ENCODE measurements around the gene ACP5.

ACP5 gene

DNA sequence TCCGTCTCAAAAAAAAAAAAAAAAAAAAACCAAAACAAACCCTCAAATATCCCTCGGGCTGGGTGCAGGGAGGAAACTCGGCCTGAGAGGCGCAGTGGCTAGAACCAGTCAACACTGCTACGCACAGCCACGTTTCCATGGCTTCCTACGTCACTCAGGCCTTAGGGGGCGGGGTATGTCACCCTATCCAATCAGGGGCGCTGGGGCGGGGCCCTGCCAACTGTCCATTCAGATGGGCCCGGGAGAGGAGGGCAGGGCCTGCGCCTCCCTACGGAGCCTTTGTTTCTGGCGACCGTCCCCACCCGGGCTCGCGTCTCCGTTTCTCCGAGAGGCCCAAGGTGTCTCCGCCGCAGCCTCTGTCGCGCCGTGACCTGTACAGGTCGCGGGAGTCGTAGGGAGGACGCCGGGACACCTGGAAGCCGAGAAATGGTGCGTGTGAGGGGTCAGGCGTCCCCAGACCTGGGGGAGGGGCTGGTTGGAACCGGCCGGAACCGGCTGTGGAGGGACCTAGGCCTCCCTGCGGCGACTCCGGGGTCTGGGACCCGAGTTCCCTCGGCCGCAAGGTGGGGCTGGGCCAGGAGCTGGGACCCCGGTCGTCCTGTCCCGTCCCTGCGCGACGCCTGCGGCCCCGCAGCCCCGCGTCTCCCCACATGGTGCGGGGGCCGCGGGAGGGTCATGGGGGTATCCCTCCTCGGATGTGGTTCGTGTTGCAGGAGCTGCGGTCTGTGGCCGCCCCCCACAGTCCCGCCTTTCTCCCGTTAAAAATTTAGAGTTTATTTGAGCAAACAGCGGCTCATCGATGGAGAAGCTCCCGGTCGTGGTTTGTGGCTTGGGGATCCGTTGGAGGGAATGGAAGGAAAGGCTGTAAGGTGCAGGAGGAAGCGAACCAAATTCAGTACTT is 20.0 kb upstream of the ACP5 start, which contains the start of gene ZNF627:
Gene ZNF627, plus strand, starts transcription at position 282 of the 901 bp plus-strand sequence. Its CDS starts 145 bp downstream, at position 427.
- Histone ChIP-seq H3K4ac (ENCODE audit: low read depth in 1 of 2, low read length in 2 of 2) (peak within 1 kb of the TSS; percentile 97 to 99), H2BK5ac (ENCODE audit: low read depth, low read length, poor library complexity, severe bottlenecking) (peak within 1 kb of the TSS; percentile 74), H3K27ac (ENCODE audit: low read length, poor library complexity, severe bottlenecking) (peak within 1 kb of the TSS; percentile 74)

DNA sequence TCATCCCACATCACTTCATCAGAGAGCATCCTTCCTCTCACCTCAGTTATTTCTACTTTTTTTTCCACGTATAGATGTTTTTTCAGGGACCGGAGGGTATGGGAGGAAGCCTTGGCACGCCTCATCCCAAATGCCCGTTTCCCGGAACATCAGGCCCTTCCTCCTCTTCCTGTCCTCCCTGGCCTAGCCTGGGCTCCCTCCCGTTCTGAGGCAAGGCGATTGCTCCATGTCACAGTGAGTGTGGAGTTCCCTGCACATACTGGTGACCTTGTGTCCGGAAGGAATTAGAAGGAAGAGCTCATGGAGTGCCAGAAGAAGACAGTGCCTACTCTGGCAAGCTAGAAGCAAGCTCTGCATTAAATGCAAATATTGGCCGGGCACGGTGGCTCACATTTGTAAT is 18.7 kb upstream of the ACP5 start:
- Histone ChIP-seq H2AFZ (ENCODE audit: low read depth, low read length) (no peak overlapping the region), H4K91ac (ENCODE audit: low read length) (peak overlapping the region; percentile 52), H3K36me3 (ENCODE audit: control insufficient read depth in 1 of 2, insufficient read depth in 2 of 2, low read depth in 1 of 2, low read length in 2 of 2) (peaks cover 3 to 10% of the 10 kb centered on the region in 2 experiments), H3K23ac (ENCODE audit: low read length in 2 of 2) (no peak overlapping the region), H4K8ac (ENCODE audit: low read length) (peak overlapping the region; percentile 24), H3K9ac (ENCODE audit: low read length) (no peak overlapping the region), H3K4me1 (ENCODE audit: control insufficient read depth, insufficient read depth, low read depth, low read length) (peaks cover 6% of the 10 kb centered on the region), H2BK120ac (ENCODE audit: low read depth, low read length) (no peak overlapping the region), H3K18ac (ENCODE audit: low read depth in 1 of 2, low read length in 2 of 2) (no peak overlapping the region), H3K79me1 (replicated peaks; ENCODE audit: low read length, poor library complexity, severe bottlenecking) (no peaks in the 10 kb centered on the region), H3K14ac (ENCODE audit: low read length in 2 of 2) (no peak overlapping the region), H3K4me2 (ENCODE audit: low read length, poor library complexity, severe bottlenecking) (no peak overlapping the region), H2BK5ac (ENCODE audit: low read depth, low read length, poor library complexity, severe bottlenecking) (no peak overlapping the region), H3K4ac (ENCODE audit: low read depth in 1 of 2, low read length in 2 of 2) (no peak overlapping the region), H3K27ac (ENCODE audit: low read length, poor library complexity, severe bottlenecking) (no peak overlapping the region), H3K27me3 (ENCODE audit: control insufficient read depth in 1 of 2, insufficient read depth in 1 of 2, low read length in 2 of 2) (no peaks in the 10 kb centered on the region), H2BK15ac (ENCODE audit: low read depth, poor library complexity, severe bottlenecking) (no peak overlapping the region), H3K9me3 (ENCODE audit: control insufficient read depth, low read length) (no peaks in the 10 kb centered on the region), H2AK5ac (ENCODE audit: low read length, severe bottlenecking) (no peak overlapping the region), H3K4me3 (ENCODE audit: insufficient read depth in 1 of 2, low read depth in 1 of 2, low read length in 2 of 2) (no peak overlapping the region), H2BK12ac (ENCODE audit: low read length in 2 of 2) (peak overlapping the region in 1 of 2 experiments; percentile 32)
- WGBS, result 99% methylated on average over 10 of the region's 10 CpGs
- no peak for DNase-seq

More for the DNA sequence above, 20.0 kb upstream of the ACP5 start, which contains the start of gene ZNF627:
- peak within 1 kb of the TSS; percentile 81 to 95 for H3K18ac ChIP-seq (ENCODE audit: low read depth in 1 of 2, low read length in 2 of 2)
- H3K14ac ChIP-seq (ENCODE audit: low read length in 2 of 2), result peak within 1 kb of the TSS in 1 of 2 experiments; percentile 94
- H4K91ac ChIP-seq (ENCODE audit: low read length), result peak within 1 kb of the TSS; percentile 98
- peaks cover 6% of the 10 kb centered on the region for H3K4me1 ChIP-seq (ENCODE audit: control insufficient read depth, insufficient read depth, low read depth, low read length)
- H3K4me2 ChIP-seq (ENCODE audit: low read length, poor library complexity, severe bottlenecking), result peak within 1 kb of the TSS; percentile 87
- H4K8ac ChIP-seq (ENCODE audit: low read length), result peak within 1 kb of the TSS; percentile 93
- peak within 1 kb of the TSS; percentile 83 for H2AFZ ChIP-seq (ENCODE audit: low read depth, low read length)
- under 1% methylated on average over 67 of the region's 67 CpGs for WGBS
- H3K9me3 ChIP-seq (ENCODE audit: control insufficient read depth, low read length), result no peaks in the 10 kb centered on the region
- peaks cover 6 to 16% of the 10 kb centered on the region in 2 experiments for H3K36me3 ChIP-seq (ENCODE audit: control insufficient read depth in 1 of 2, insufficient read depth in 2 of 2, low read depth in 1 of 2, low read length in 2 of 2)
- H3K4me3 ChIP-seq (ENCODE audit: insufficient read depth in 1 of 2, low read depth in 1 of 2, low read length in 2 of 2), result peak within 1 kb of the TSS; percentile 83 to 89
- peak within 1 kb of the TSS; percentile 65 for H2BK120ac ChIP-seq (ENCODE audit: low read depth, low read length)
- H3K79me1 ChIP-seq (replicated peaks; ENCODE audit: low read length, poor library complexity, severe bottlenecking), result peaks cover 1% of the 10 kb centered on the region
- no peak within 1 kb of the TSS for H2BK15ac ChIP-seq (ENCODE audit: low read depth, poor library complexity, severe bottlenecking)
- H3K23ac ChIP-seq (ENCODE audit: low read length in 2 of 2), result peak within 1 kb of the TSS in 1 of 2 experiments; percentile 2
- peak within 1 kb of the TSS; percentile 97 for H3K9ac ChIP-seq (ENCODE audit: low read length)
- peak; percentile 99 for DNase-seq
- peak within 1 kb of the TSS; percentile 84 for H2AK5ac ChIP-seq (ENCODE audit: low read length, severe bottlenecking)
- H2BK12ac ChIP-seq (ENCODE audit: low read length in 2 of 2), result peak within 1 kb of the TSS; percentile 32 to 66
- no peaks in the 10 kb centered on the region for H3K27me3 ChIP-seq (ENCODE audit: control insufficient read depth in 1 of 2, insufficient read depth in 1 of 2, low read length in 2 of 2)

DNA sequence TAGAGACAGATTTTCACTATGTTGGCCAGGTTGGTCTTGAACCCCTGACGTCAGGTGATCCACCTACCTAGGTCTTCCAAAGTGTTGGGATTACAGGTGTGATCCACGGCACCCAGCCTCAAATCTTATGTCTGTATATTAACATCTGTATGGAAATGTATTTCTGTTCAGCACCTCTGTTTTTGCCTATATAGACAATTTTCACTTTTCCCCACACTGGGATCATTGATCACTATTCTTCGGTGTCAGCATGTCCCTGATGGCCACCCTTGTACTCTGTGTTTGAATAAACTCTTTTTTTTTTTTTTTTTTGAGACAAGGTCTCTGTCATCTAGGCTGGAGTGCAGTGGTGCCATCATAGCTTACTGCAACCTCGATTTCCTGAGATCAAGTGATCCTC is 16.6 kb upstream of the ACP5 start:
- Histone ChIP-seq H2BK120ac (ENCODE audit: low read depth, low read length) (no peak overlapping the region), H3K18ac (ENCODE audit: low read depth in 1 of 2, low read length in 2 of 2) (no peak overlapping the region), H2BK5ac (ENCODE audit: low read depth, low read length, poor library complexity, severe bottlenecking) (no peak overlapping the region), H3K36me3 (ENCODE audit: control insufficient read depth in 1 of 2, insufficient read depth in 2 of 2, low read depth in 1 of 2, low read length in 2 of 2) (peaks cover 3% of the 10 kb centered on the region in 2 experiments), H2AFZ (ENCODE audit: low read depth, low read length) (no peak overlapping the region), H3K4ac (ENCODE audit: low read depth in 1 of 2, low read length in 2 of 2) (no peak overlapping the region), H3K27me3 (ENCODE audit: control insufficient read depth in 1 of 2, insufficient read depth in 1 of 2, low read length in 2 of 2) (no peaks in the 10 kb centered on the region), H3K4me1 (ENCODE audit: control insufficient read depth, insufficient read depth, low read depth, low read length) (peaks cover 4% of the 10 kb centered on the region), H2BK12ac (ENCODE audit: low read length in 2 of 2) (no peak overlapping the region), H3K23ac (ENCODE audit: low read length in 2 of 2) (no peak overlapping the region), H3K4me2 (ENCODE audit: low read length, poor library complexity, severe bottlenecking) (no peak overlapping the region), H3K79me1 (replicated peaks; ENCODE audit: low read length, poor library complexity, severe bottlenecking) (no peaks in the 10 kb centered on the region), H3K14ac (ENCODE audit: low read length in 2 of 2) (no peak overlapping the region), H2BK15ac (ENCODE audit: low read depth, poor library complexity, severe bottlenecking) (no peak overlapping the region), H3K9me3 (ENCODE audit: control insufficient read depth, low read length) (no peaks in the 10 kb centered on the region), H3K27ac (ENCODE audit: low read length, poor library complexity, severe bottlenecking) (no peak overlapping the region), H3K9ac (ENCODE audit: low read length) (no peak overlapping the region), H3K4me3 (ENCODE audit: insufficient read depth in 1 of 2, low read depth in 1 of 2, low read length in 2 of 2) (no peak overlapping the region), H4K8ac (ENCODE audit: low read length) (no peak overlapping the region), H2AK5ac (ENCODE audit: low read length, severe bottlenecking) (no peak overlapping the region), H4K91ac (ENCODE audit: low read length) (no peak overlapping the region)
- 100% methylated on average over 2 of the region's 4 CpGs for WGBS
- no peak for DNase-seq

DNA sequence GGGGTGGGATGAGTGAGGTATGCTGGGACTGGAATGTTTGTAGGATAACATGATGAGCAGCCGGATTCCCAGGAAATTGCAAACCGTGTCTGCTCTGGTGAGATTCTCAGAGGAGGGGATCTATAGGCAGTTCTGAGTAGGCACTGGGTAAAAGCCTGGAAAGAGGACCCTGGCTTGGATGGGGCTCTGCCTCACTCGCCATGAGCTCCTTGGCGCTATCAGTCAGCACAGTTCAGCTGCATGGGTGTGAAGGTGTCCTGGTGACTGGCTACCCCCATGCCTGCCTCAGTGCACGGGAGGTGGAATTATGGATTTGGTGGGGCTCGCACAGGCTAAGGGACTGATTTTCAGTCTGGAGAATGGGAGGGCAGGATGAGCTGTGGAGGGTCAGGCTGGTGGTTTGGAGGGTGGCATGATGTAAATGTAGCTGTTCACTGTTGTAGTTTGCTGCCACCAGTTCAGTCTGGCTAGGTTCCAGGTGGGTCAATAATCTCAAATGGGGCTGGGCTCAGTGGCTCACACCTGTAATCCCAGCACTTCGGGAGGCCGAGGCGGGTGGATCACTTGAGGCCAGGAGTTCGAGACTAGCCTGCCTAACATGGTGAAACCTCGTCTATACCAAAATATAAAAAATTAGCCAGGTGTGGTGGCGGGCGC is 10.7 kb upstream of the ACP5 start:
- no peak overlapping the region for H2BK120ac ChIP-seq (ENCODE audit: low read depth, low read length)
- no peak for DNase-seq
- no peaks in the 10 kb centered on the region for H3K27me3 ChIP-seq (ENCODE audit: control insufficient read depth in 1 of 2, insufficient read depth in 1 of 2, low read length in 2 of 2)
- no peaks in the 10 kb centered on the region for H3K9me3 ChIP-seq (ENCODE audit: control insufficient read depth, low read length)
- no peak overlapping the region for H3K27ac ChIP-seq (ENCODE audit: low read length, poor library complexity, severe bottlenecking)
- H3K9ac ChIP-seq (ENCODE audit: low read length), result peak overlapping the region; percentile 69
- peak overlapping the region in 1 of 2 experiments; percentile 83 for H2BK12ac ChIP-seq (ENCODE audit: low read length in 2 of 2)
- H2AFZ ChIP-seq (ENCODE audit: low read depth, low read length), result peak overlapping the region; percentile 6
- no peak overlapping the region for H3K4ac ChIP-seq (ENCODE audit: low read depth in 1 of 2, low read length in 2 of 2)
- H3K79me1 ChIP-seq (replicated peaks; ENCODE audit: low read length, poor library complexity, severe bottlenecking), result no peaks in the 10 kb centered on the region
- peak overlapping the region; percentile 49 for H4K8ac ChIP-seq (ENCODE audit: low read length)
- H4K91ac ChIP-seq (ENCODE audit: low read length), result peak overlapping the region; percentile 53
- no peak overlapping the region for H2BK15ac ChIP-seq (ENCODE audit: low read depth, poor library complexity, severe bottlenecking)
- WGBS, result 77% methylated on average over 10 of the region's 13 CpGs
- no peaks in the 10 kb centered on the region for H3K36me3 ChIP-seq (ENCODE audit: control insufficient read depth in 1 of 2, insufficient read depth in 2 of 2, low read depth in 1 of 2, low read length in 2 of 2)
- H3K4me2 ChIP-seq (ENCODE audit: low read length, poor library complexity, severe bottlenecking), result no peak overlapping the region
- H2AK5ac ChIP-seq (ENCODE audit: low read length, severe bottlenecking), result no peak overlapping the region
- H2BK5ac ChIP-seq (ENCODE audit: low read depth, low read length, poor library complexity, severe bottlenecking), result no peak overlapping the region
- peaks cover 3% of the 10 kb centered on the region for H3K4me1 ChIP-seq (ENCODE audit: control insufficient read depth, insufficient read depth, low read depth, low read length)
- no peak overlapping the region for H3K14ac ChIP-seq (ENCODE audit: low read length in 2 of 2)
- H3K18ac ChIP-seq (ENCODE audit: low read depth in 1 of 2, low read length in 2 of 2), result no peak overlapping the region
- no peak overlapping the region for H3K23ac ChIP-seq (ENCODE audit: low read length in 2 of 2)
- H3K4me3 ChIP-seq (ENCODE audit: insufficient read depth in 1 of 2, low read depth in 1 of 2, low read length in 2 of 2), result peak overlapping the region in 1 of 2 experiments; percentile 41
